SKM-1 treated with dmso at 0.1 percent for 144 hours (cell line): ENCODE measurements around the gene AP1AR.
A peak's percentile ranks its signal among the peaks of the same experiment; 100 is the strongest.
"Not testable (repeated sequence)": the region's sequence is repeated elsewhere in the genome, so short reads cannot be mapped to it uniquely, and the experiment has no call there.

Experiments used
- DNase-seq: peaks from one replicate; lab custom pipeline; 2025; ENCODE audit not compliant: unreplicated experiment; lab: John Stamatoyannopoulos, UW

Gene AP1AR

DNA sequence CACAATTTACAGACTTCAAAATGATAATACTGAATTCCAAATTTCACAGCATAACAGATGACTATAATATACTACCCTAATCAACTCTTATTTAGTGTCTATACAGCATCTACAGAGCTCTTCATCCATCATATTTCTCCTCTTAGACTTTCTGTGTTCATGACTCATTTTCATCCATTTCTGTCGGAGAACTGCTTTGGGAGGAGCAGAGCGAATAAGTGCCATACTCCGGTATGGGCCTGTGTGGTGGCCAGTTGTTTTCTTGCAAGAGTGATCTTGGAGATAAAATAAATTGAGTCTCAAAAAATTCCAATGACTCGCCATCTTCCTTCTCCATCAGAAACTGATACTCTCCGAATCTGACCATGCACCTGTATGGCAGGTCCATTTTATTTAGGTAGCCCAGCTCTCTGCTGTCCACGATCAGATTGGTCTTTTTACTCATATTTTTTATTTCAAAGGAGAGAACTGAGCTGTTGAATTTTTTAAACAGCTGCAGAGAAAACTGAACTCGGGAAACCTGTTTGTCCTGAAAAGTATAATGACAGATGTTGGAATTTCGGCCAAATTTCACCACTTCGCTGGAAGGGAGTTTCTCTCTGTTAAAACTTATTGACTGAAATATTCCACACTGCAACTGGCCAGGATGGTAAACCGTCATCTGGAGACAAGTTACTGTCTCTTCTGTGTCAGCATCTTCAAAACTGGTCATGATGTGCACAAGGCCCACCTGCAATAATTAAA is 46.3 kb downstream of the AP1AR start:
- no peak for DNase-seq

DNA sequence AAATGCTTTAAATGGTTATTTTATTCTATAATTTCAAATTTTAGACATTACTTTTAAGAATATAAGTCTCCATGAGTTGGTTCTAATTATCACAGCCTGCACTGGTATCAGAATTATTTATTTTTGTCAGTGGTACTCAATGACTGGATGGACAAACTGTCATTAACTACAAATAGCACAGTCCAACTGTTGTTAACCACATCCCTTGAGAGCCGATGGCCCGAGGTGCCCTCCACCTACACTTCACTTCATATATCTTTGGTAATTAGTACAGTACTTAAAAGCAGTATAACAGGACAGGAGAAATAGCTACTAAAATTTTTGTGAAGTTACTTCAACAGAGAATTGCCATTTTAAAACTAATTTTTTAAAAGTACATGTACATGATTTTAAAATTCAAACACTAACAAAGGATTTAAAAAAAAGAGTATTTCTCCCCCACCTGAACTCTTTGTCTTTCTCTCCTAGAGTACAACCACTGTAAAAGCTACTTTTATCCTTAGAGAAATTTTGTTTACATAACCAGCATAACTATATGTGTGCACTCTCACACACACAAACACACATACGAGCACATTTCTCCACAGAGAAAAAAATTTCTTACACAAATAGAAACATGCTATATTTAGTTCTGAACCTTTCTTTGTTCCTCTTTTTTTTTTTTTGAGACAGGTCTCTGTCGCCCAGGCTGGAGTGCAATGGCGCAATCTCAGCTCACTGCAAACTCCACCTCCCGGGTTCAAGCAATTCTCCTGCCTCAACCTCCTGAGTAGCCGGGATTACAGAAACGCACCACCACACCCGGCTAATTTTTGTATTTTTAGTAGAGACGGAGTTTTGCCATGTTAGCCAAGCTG is 47.7 kb downstream of the AP1AR start:
- peak; percentile 40 for DNase-seq

DNA sequence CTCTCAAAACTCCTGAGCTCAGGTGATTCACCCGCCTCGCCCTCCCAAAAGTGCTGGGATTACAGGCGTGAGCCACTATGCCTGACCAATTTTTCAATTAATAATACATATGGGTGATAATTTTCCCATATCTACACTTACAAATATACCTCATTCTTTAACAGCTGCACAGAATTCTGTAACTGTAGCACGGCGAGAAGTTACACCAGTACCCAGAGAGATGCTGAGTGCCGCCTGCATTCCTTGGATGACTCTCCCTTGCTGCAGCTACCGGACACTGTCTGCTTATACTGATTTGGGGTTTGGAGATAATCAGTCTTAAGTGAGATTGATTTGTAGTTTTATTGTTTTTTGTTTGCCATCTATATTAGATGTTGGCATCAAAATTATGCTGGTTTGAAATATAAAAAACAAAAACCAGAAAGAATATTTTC is 48.3 kb downstream of the AP1AR start:
- no peak for DNase-seq

DNA sequence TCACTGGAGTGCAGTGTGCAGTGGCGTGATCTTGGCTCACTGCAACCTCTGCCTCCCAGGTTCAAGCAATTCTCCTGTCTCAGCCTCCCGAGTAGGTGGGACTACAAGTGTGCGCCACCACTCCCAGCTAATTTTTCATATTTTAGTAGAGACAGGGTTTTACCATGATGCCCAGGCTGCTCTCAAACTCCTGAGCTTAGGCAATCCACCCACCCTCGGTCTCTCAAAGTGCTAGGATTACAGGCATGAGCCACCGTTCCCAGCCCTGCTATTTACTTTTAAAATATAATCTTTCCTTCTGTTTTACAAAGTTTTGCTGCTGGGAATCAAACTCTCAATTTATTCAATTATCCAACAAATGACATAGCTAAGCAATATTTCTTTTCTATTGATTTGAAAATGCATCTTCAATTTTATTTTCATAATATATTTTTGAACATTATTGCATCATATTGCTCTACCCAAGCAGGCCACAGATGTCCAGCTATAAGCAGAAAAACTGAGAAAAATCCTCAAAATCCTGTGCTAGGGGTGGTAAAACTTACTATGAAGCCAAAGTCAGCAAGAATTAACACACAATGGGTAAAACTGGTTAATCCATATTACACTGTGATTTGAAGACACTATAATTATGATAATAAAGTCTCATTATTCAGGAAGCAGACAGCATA is 48.9 kb downstream of the AP1AR start:
- DNase-seq: no peak

DNA sequence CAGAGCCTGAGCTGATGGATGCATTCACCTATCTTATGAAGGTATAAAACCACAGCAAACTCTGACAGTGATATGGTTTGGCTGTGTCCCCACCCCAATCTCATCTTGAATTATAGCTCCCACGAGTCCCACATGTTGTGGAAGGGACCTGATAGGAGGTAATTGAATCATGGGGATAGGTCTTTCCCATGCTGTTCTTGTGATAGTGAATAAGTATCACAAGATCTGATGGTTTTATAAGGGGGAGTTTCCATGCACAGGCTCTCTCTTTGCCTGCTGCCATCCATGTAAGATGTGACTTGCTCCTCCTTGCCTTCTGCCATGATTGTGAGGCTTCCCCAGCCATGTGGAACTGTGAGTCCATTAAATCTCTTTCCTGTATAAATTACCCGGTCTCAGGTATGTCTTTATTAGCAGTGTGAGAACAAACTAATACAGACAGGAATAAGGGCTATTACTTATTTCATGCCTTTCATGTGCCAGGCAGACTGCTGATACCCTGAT is 50.4 kb downstream of the AP1AR start:
- DNase-seq: not testable (repeated sequence)

DNA sequence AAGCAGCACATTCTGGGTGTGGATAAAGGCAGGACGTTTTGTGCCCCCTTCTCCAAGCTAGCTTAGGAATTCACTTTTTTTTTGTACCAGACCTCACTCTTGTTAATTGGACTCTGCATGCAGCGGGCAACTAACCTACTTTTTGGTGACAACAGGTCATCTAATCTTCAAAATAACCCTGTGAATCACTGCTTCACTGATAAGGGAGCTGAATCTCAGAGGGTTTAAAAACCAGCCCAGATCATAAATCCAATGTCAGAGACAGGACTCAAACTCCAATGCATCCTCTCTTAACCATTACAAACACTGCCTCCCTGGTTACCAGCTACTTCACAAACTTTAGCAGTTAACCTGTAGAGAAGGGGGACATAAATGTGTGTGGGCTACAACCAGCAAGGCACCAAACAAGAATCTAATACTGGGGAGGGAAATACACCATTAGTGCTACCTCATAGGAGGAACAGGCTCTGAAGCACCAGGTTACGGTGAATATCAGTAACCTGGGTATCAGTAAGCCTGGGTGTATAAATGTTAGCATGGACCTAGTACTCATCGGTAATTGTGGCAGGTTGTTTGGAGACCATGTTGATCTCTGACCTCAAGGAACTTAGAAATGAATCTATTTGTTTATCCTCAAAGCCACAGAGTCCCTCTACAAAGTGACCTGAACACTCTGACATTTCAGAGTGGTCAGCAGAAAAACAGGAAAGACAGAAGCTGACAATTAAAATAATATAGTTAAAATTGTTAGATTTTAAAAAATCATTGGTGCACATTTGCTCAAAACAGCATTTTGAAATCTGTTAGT is 51.5 kb downstream of the AP1AR start:
- DNase-seq: no peak

DNA sequence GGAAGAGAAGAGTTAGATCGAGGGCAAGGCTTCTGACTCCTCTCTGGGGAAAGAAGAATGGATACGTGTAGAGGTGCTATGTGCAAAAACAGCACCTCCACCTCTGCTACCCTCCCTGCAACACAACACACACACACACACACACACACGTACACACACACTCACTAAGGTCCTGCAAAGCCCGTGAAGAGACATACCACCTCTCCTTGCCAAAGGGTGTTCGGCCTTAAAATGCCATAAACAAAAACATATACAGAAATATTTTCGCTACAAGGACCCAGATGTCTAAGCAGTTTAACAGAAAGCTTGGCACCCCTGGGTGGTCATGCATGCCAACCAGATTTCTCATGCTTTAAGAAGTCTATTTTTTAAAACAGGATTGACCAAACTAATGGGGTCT is 52.6 kb downstream of the AP1AR start:
- no peak for DNase-seq

DNA sequence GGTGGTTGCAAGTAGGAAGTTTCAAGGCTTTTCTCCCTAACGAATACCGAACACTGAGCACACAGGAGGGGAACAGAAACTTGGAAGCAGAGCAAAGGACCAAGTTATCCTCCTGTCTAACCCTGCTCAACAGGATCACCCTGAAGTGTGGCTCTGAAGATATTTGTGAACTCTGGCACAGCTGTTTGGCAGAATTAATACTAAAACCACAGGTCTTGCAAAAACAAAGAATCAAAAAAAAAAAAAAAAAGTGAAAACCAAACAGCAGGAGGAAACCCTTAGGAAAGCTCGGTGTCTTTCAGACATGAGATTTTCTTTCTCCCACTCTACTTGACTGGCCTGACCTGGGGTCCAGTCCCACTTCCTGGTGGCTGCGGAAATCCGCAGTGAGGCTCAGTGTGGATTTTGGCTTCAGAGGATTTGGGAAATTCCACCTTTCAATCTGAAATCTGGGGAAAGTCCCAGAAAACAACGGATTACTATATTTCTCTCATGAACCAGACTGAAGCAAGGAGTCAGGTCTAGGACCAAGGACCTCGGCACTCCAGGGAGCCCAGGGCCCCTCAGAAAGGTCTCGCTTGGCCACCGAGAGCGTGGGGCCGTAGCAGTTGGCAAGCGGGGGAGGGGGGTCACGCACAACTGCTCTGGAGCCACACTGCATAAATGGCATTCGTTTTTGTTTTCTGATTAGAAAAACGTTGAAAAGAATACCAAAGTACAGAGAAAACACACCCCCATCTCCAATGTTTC is 53.2 kb downstream of the AP1AR start:
- DNase-seq: no peak

DNA sequence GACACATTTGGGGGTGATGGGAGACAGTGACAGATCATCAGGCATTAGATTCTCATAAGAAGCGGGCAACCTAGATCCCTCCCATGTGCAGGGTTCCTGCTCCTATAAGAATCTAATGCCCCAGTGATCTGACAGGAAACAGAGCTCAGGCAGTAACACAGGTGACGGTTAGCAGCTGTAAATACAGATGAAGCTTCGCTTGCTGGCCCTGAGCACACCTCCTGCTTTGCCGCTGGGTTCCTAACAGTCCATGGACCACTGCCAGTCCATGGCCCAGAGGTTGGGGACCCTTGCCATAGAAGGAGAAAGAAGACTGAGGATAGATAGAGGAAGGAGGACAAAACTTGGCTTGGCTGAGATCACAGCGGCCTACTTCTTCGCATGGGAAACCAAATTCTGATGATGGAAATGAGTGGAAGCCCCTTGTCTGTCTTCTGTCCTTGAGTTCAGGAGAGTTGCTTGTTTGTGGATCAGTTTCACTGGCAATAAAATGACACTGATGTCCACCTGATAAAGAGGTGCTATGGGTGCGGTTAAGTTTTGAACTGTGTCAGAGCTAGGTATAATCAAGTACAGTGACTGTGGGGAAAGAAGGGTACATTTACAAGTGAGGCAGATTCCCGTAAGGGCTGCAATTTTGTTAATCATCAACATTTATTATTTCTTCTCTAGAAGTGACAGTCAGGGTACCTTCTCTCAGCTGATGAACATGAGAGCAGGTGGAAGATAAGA is 55.8 kb downstream of the AP1AR start:
- no peak for DNase-seq

DNA sequence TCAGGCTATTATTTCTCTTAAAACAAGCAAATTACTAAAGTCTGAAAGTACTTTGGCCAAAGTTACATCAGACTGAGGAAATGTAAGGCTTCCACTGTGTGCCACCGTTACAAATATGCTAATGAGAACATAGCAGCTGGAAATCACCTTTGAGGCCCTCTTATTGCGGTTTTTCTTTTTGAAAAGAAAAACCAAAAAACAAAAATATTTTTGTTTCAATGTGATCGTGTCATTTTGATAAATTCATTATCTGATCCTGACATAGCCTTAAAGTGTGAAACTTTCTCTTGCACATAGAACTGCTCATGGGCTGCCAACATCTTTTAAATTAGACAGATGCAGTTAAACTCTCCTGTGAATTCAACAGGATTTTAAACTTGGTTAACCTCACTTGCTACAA is 56.9 kb downstream of the AP1AR start:
- no peak for DNase-seq

DNA sequence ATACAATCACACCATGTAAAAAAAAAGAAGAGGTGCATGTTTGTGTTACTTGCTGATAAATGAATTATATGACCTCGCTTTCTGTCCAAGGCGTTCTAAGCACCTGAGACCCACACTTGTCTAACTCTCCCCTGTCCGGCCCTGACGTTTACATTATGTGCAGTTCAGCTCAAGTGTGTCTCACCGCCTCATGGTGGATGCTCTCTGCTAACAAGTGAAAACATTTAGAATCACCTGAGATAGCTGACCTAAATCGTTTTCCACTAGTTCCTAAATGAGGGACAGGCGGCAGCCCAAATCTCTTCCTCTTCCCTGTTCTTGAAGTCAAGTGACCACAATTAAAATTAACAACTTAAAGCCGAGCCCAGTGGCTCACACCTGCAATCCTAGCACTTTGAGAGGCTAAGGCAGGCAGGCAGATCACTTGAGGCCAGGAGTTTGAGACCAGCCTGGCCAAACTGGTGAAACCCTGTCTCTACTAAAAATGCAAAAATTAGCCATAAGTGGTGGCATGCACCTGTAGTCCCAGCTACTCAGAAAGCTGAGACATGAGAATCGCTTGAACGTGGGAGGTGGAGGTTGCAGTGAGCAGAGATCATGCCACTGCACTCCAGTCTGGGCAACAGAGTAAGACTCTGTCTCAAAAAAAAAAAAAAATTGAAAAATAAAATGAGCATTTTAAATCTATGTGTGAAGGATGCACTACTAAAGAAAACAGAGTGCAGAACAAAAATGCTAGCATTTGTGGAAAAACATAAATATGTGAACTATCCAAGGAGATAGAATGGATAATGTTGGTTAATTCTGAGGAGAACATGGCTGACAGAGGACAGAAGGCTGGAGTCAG is 58.0 kb downstream of the AP1AR start:
- DNase-seq: no peak

DNA sequence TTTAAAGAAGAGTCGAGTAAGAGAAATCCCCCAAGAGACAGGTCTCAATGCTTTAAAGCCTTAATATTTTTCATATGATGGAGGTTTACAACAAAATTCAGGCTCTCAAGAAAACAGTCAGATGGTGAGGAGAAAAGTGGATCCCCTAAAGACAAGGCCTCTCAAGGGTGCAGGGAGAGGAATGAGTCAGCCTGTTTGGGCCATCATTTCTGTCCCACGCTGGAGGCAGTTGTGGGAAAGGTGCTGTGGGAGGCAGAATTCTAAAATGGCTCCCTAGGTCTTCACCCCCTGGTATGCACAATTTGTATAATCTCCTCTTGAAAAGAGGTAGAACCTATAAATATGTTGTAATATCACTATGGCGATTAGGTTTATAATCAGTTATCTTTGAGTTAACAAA is 58.8 kb downstream of the AP1AR start:
- no peak for DNase-seq

DNA sequence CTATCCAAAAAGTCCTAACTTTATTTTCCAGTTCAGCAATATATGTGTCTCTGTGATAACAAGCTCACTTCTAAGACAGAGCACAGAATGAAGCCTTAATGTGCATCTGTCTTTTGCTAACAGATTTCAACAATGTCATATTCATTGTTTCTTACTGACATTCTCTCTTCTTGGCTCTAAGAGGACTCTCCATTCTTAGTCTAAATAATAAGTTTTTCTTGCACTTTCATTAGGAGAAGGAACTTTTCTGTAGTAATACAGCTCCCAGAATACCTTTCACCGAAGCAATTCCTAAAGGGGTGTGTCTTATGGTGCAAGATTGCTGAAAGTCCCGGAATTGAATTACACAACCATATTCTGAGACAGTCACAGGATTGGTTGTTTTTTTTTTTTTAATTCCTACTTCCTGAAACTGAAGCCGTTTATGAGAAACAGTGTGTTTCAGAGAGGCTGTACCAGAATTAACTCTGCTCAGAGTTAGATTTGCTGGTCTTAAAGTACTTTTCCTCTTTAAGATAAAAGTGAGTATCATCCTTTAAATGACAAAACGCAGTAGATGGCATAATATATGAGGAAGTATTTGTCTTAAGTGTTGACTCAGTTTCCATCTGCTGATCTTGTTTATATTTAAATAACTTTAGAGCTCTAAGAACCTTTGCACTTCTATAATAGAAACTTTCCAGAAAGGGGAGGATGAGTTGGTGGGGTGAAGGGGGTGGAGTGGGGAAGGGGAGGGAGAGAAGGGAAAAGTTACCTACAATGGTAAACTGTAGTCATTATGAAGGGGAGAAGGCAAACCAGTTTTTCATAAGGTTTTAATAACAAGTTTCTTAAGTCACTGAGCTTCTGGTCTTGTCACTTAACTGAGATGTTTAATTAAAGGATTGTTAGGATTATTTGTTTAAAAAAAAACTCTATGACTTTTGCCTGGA is 65.6 kb downstream of the AP1AR start, which contains the start of gene ALPK1:
Gene ALPK1 (plus strand): TSS at position 421 of the 932 bp plus-strand sequence.
- DNase-seq: peak; percentile 93

DNA sequence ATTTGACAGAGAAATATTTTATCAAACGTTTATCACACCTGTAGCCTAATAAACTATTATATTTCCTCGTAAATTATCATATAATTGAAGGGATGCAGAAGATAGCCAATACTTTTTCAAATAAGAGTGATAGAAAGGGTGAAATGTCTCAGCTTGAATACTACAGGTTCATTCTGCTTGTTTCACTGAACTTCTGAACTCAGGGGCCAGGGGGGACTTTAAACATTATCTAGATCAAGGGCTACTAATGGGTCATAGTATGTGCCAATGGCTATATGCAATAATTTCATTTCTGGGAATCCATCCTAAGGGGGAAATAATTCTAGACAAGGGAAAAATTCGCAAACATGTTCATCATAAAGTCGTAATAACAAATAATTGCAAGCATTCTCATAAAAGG is 68.1 kb downstream of the AP1AR start:
- no peak for DNase-seq

DNA sequence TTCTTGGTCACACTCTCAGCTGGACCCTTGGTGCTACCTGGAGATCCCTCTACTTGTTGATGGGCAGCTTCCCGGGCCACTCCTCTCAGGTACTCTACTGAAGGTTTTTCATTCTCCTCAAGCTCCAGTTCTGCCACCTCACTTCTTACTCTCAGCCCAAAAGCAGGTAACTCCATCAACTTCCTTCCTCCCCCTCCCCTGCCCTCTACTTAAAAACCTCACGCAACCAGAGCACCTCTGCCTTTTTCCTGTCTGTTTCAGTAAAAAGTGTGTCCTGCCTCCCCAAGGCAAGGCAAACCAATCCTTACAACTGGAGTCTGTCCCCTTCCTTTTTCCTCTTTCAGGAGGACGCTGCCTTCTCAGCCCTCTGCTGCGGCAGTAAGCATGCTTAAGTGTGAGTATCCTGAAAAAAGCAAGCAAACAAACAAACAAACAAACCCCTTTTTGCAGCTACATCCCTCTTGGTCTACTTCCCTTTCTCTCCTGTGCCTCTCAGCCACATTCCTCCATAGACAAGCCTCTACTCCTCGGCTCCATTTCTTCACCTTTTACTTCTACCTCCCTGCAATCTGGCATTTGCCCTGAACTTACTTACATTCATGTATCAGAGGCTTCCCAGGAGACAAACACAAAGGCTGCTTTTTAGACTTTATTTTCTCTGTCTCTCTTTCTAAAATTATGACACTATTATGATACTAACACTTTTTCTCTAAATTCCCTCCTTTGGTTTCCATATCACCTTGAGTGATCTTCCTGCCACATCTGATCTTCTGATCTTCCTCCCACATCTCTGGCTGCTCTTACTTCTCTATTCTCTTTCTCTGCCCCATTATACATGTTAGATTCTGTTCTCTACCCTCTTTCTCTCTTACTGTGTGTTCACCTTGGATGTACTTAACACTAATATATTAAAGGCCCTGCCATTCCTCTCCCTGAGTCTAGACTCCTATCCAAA is 71.0 kb downstream of the AP1AR start:
- no peak for DNase-seq

DNA sequence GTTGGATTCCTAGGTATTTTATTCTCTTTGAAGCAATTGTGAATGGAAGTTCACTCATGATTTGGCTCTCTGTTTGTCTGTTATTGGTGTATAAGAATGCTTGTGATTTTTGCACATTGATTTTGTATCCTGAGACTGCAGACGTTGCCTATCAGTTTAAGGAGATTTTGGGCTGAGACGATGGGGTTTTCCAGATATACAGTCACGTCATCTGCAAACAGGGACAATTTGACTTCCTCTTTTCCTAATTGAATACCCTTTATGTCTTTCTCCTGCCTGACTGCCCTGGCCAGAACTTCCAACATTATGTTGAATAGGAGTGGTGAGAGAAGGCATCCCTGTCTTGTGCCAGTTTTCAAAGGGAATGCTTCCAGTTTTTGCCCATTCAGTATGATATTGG is 73.9 kb downstream of the AP1AR start:
- DNase-seq: not testable (repeated sequence)
